K562 (cell line): ENCODE results near the gene ARPC1A. TPM values are rescaled to one million over a fixed set of nuclear protein-coding genes. Genes with fewer than 3 reads are reported as not detected.
A peak's percentile ranks its signal among the peaks of the same experiment; 100 is the strongest.

Experiments used
- ATF4 ChIP-seq: fragments of 450-650 bp; formaldehyde crosslinking; IDR thresholded peaks from 2 replicates; pipeline ENCODE4 v1.4.0; 2022; ENCODE audit warnings: mild to moderate bottlenecking, moderate library complexity
- CREM ChIP-seq: IDR thresholded peaks from 2 replicates; pipeline ENCODE4 v1.6.1; 2014; ENCODE audit warnings: antibody characterized with exemption, low read depth
- E2F3 ChIP-seq: fragments of 250-450 bp; sonication (Bioruptor Pico); IDR thresholded peaks from 2 replicates; pipeline ENCODE4 v1.4.0; 2020; ENCODE audit warnings: mild to moderate bottlenecking
- EP300 ChIP-seq: IDR thresholded peaks from 2 replicates; pipeline ENCODE4 v1.6.1; 2012; ENCODE audit warnings: low read length, improper control_type of control experiment
- FOXK2 ChIP-seq, 2 experiments: fragments of 450-650 bp; IDR thresholded peaks in 1 of 2; conservative IDR thresholded peaks in 1 of 2; 2 replicates each; pipeline ENCODE4 v1.6.1; 2016; ENCODE audit warnings: low read depth in 2 of 2, mild to moderate bottlenecking in 1 of 2
- FOXO4 ChIP-seq: fragments of 450-650 bp; formaldehyde crosslinking; IDR thresholded peaks from 2 replicates; pipeline ENCODE4 v1.4.0; 2020; ENCODE audit warnings: mild to moderate bottlenecking, moderate library complexity
- KHSRP ChIP-seq: fragments of 450-650 bp; IDR thresholded peaks from 2 replicates; pipeline ENCODE4 v1.6.1; 2017
- MEIS2 ChIP-seq: fragments of 450-650 bp; IDR thresholded peaks from 2 replicates; pipeline ENCODE4 v1.6.1; 2014; ENCODE audit warnings: mild to moderate bottlenecking; ENCODE audit not compliant: partially characterized antibody
- PTRF ChIP-seq: fragments of 450-650 bp; IDR thresholded peaks from 2 replicates; pipeline ENCODE4 v1.6.1; 2016; ENCODE audit warnings: mild to moderate bottlenecking, missing genetic modification characterization, missing compliant biosample characterization
- PYGO2 ChIP-seq: fragments of 450-650 bp; IDR thresholded peaks from 2 replicates; pipeline ENCODE4 v1.6.1; 2016; ENCODE audit warnings: mild to moderate bottlenecking, missing genetic modification characterization, moderate library complexity, missing compliant biosample characterization
- RBM14 ChIP-seq: fragments of 200-400 bp; formaldehyde crosslinking; IDR thresholded peaks from 2 replicates; pipeline ENCODE4 v1.6.1; 2018; ENCODE audit warnings: low read depth, mild to moderate bottlenecking, low read length, moderate library complexity, borderline replicate concordance; ENCODE audit not compliant: insufficient read depth
- RFX7 ChIP-seq: fragments of 250-450 bp; sonication (Bioruptor Pico); IDR thresholded peaks from 2 replicates; pipeline ENCODE4 v1.5.1; 2021; ENCODE audit warnings: mild to moderate bottlenecking
- SRSF1 ChIP-seq: fragments of 200-400 bp; formaldehyde crosslinking; IDR thresholded peaks from 2 replicates; pipeline ENCODE4 v1.6.1; 2017; ENCODE audit warnings: mild to moderate bottlenecking, low read depth, low read length, moderate library complexity
- TGIF2 ChIP-seq: sonication (generic); formaldehyde crosslinking; IDR thresholded peaks from 2 replicates; pipeline ENCODE4 v1.8.1; 2022; ENCODE audit warnings: mild to moderate bottlenecking, missing genetic modification reagents, moderate library complexity
- ZBTB8A ChIP-seq: fragments of 450-650 bp; IDR thresholded peaks from 2 replicates; pipeline ENCODE4 v1.6.1; 2018; ENCODE audit warnings: mild to moderate bottlenecking, moderate library complexity; ENCODE audit not compliant: partially characterized antibody
- ZBTB9 ChIP-seq: fragments of 450-650 bp; formaldehyde crosslinking; IDR thresholded peaks from 2 replicates; pipeline ENCODE4 v1.4.0; 2020; ENCODE audit warnings: mild to moderate bottlenecking, moderate library complexity
- ZFPM2 ChIP-seq: fragments of 250-450 bp; sonication (Bioruptor Pico); IDR thresholded peaks from 2 replicates; pipeline ENCODE4 v1.5.1; 2022; ENCODE audit warnings: mild to moderate bottlenecking
- ZNF121 ChIP-seq: sonication (generic); formaldehyde crosslinking; conservative IDR thresholded peaks from 2 replicates; pipeline ENCODE4 v1.8.0; 2022; ENCODE audit warnings: missing genetic modification reagents
- ZNF146 ChIP-seq: IDR thresholded peaks from one replicate; pipeline ENCODE4 v1.6.1; 2018; ENCODE audit warnings: missing compliant biosample characterization; ENCODE audit not compliant: unreplicated experiment
- ZNF311 ChIP-seq: fragments of 250-450 bp; sonication (Bioruptor Pico); IDR thresholded peaks from 2 replicates; pipeline ENCODE4 v1.4.0; 2020; ENCODE audit warnings: mild to moderate bottlenecking, moderate library complexity
- ZNF592 ChIP-seq: fragments of 450-650 bp; IDR thresholded peaks from 2 replicates; pipeline ENCODE4 v1.6.1; 2017; ENCODE audit warnings: antibody characterized with exemption, mild to moderate bottlenecking
- ZNF77 ChIP-seq: fragments of 250-450 bp; sonication (Bioruptor Pico); IDR thresholded peaks from 2 replicates; pipeline ENCODE4 v1.5.0; 2020
- polyA plus RNA-seq, 8 experiments: library from polyadenylated mRNA; depleted of rRNA in 4 of 8; stranded (reverse) in 5 of 8; unstranded in 3 of 8; fragments of >200 nt; fragmentation: Nextera tagmentation in 2 of 8; fragmentation: Illumina TruSeq in 1 of 8; extraction: Ambion mirVana in 2 of 8; extraction: Trizol in 1 of 8; gene quantifications; 2 replicates each; pipeline versions ENCODE4 v1.2.1 to v1.2.3, GENCODE V29; 2011 to 2014; ENCODE audit warnings: inconsistent platforms in 1 of 8, missing spikeins in 1 of 8
- total RNA-seq, 7 experiments: library from RNA; depleted of rRNA in 6 of 7; stranded (reverse); fragments of >200 nt in 6 of 7; fragmentation: Illumina TruSeq in 2 of 7; extraction: Trizol in 2 of 7; gene quantifications; 2 replicates each; pipeline versions ENCODE4 v1.2.1 to v1.2.3, GENCODE V29; 2011 to 2021; ENCODE audit warnings: low replicate concordance in 1 of 7

ARPC1A gene
- total and polyA plus RNA-seq, 9 of the 15 experiments (the other 6 are each of a cell fraction or from before 2014, with no cell fraction given): 39.5 to 151 (median 86.1) TPM

GRCh38 chr7:99369767-99370391 is 44.2 kb downstream of the ARPC1A start (continued):
- TF ChIP-seq TGIF2 (CRISPR knock-in tag) (no peak), RBM14 (no peak), RFX7 (CRISPR knock-in tag) (no peak), ZBTB9 (CRISPR knock-in tag) (no peak), ZNF146 (CRISPR knock-in tag) (no peak), FOXK2 (conservative IDR thresholded peaks at IDR 0.05 in 1 of 2, IDR thresholded peaks at IDR 0.05 in 1 of 2; ENCODE audit: low read depth in 2 of 2) (peak; percentile 64 to 65; a peak in 3 of 4 replicates), PTRF (tag) (no peak), CREM (peak; percentile 34; the same call in 1 of the 2 replicates), FOXO4 (no peak), KHSRP (no peak), ZNF592 (peak; percentile 50; the same call in 1 of the 2 replicates), E2F3 (no peak), SRSF1 (no peak), EP300 (peak; percentile 71), ZFPM2 (CRISPR knock-in tag) (no peak), MEIS2 (no peak), ZNF311 (CRISPR knock-in tag) (no peak), ZNF77 (CRISPR knock-in tag) (no peak), ZBTB8A (no peak), ZNF121 (CRISPR knock-in tag) (no peak), PYGO2 (tag) (no peak), ATF4 (CRISPR knock-in tag) (no peak)
